ENCODE results near the gene PFKFB2.

PFKFB2 gene

GRCh38 chr1:207067185-207067584 is 14.1 kb downstream of the PFKFB2 start:
- no peak for DNase-seq (ENCODE audit: low read depth in 1 of 2, low spot score in 1 of 2)
- TF ChIP-seq POLR2AphosphoS5 (IDR thresholded peaks at IDR 0.05; ENCODE audit: low read depth) = no peak
- no peak overlapping the region for H3K27ac ChIP-seq (replicated peaks)
- no peak overlapping the region for H3K4me3 ChIP-seq (replicated peaks; ENCODE audit: insufficient read depth, low read length)
- H3K27me3 ChIP-seq (ENCODE audit: insufficient read depth, poor library complexity, severe bottlenecking) = no peaks in the 10 kb centered on the region

- no peak for TF ChIP-seq REST (IDR thresholded peaks at IDR 0.05; ENCODE audit: insufficient replicate concordance, low read depth)
- no peak for TF ChIP-seq POLR2AphosphoS5 (IDR thresholded peaks at IDR 0.05; ENCODE audit: low read depth)
- no peak for TF ChIP-seq SPI1 (IDR thresholded peaks at IDR 0.05; ENCODE audit: borderline replicate concordance, low read depth)
- TF ChIP-seq GABPA (IDR thresholded peaks at IDR 0.05; ENCODE audit: low read depth) = no peak
- no peak for TF ChIP-seq CTCF (IDR thresholded peaks at IDR 0.05; ENCODE audit: insufficient read depth, low read length)
- Histone ChIP-seq H3K27me3 (ENCODE audit: insufficient read depth, poor library complexity, severe bottlenecking) (no peaks in the 10 kb centered on the region), H3K4me3 (replicated peaks; ENCODE audit: insufficient read depth, low read length) (no peak overlapping the region), H3K27ac (replicated peaks) (no peak overlapping the region)
- DNase-seq (ENCODE audit: low read depth in 1 of 2, low spot score in 1 of 2) = no peak
Measured at GRCh38 chr1:207067665-207068064, 14.6 kb downstream of the PFKFB2 start.

- Histone ChIP-seq H3K4me3 (replicated peaks; ENCODE audit: insufficient read depth, low read length) (no peak overlapping the region), H3K27ac (replicated peaks) (peak overlapping the region; percentile 31; the same call in 1 of the 2 replicates), H3K27me3 (ENCODE audit: insufficient read depth, poor library complexity, severe bottlenecking) (no peaks in the 10 kb centered on the region)
- no peak for TF ChIP-seq POLR2AphosphoS5 (IDR thresholded peaks at IDR 0.05; ENCODE audit: low read depth)
- TF ChIP-seq REST (IDR thresholded peaks at IDR 0.05; ENCODE audit: insufficient replicate concordance, low read depth) = no peak
- TF ChIP-seq GABPA (IDR thresholded peaks at IDR 0.05; ENCODE audit: low read depth) = no peak
- TF ChIP-seq CTCF (IDR thresholded peaks at IDR 0.05; ENCODE audit: insufficient read depth, low read length) = no peak
- no peak for TF ChIP-seq SPI1 (IDR thresholded peaks at IDR 0.05; ENCODE audit: borderline replicate concordance, low read depth)
- DNase-seq (ENCODE audit: low read depth in 1 of 2, low spot score in 1 of 2) = peak; percentile 73 to 77
Measured at GRCh38 chr1:207069061-207069460, 16.0 kb downstream of the PFKFB2 start.

- peak; percentile 26 to 48 for DNase-seq (ENCODE audit: low read depth in 1 of 2, low spot score in 1 of 2)
- Histone ChIP-seq H3K27ac (replicated peaks) (peak overlapping the region; percentile 32), H3K4me3 (replicated peaks; ENCODE audit: insufficient read depth, low read length) (no peak overlapping the region), H3K27me3 (ENCODE audit: insufficient read depth, poor library complexity, severe bottlenecking) (no peaks in the 10 kb centered on the region)
- TF ChIP-seq REST (IDR thresholded peaks at IDR 0.05; ENCODE audit: insufficient replicate concordance, low read depth) = no peak
- TF ChIP-seq SPI1 (IDR thresholded peaks at IDR 0.05; ENCODE audit: borderline replicate concordance, low read depth) = peak; percentile 85
- no peak for TF ChIP-seq POLR2AphosphoS5 (IDR thresholded peaks at IDR 0.05; ENCODE audit: low read depth)
- no peak for TF ChIP-seq CTCF (IDR thresholded peaks at IDR 0.05; ENCODE audit: insufficient read depth, low read length)
Measured at GRCh38 chr1:207069858-207070506, 16.9 kb downstream of the PFKFB2 start.

Data from HL-60 (cell line).